CD4-positive, alpha-beta T cell treated with Interleukin-17A for 4 hours (primary cell): ENCODE results near the gene HSD17B8.

ENCODE experiments used
- DNase-seq: peaks from one replicate; pipeline ENCODE4 v3.0.0-alpha.2; 2020; ENCODE audit warnings: mixed read lengths

Gene HSD17B8

GRCh38 chr6:33192671-33193602, 11.5 kb upstream of the HSD17B8 start:
- DNase-seq: peak; percentile 59

- no peak for DNase-seq
These were observed 10.8 kb upstream of the HSD17B8 start for GRCh38 chr6:33193619-33194018.

- DNase-seq: no peak
These were observed 9.9 kb upstream of the HSD17B8 start for GRCh38 chr6:33194431-33194979.

- no peak for DNase-seq
These were observed 8.9 kb upstream of the HSD17B8 start for GRCh38 chr6:33195304-33196165.

GRCh38 chr6:33197431-33198048, 6.9 kb upstream of the HSD17B8 start:
- peak; percentile 28 for DNase-seq

- DNase-seq: no peak
These were observed 6.1 kb upstream of the HSD17B8 start for GRCh38 chr6:33198159-33198852.

- no peak for DNase-seq
These were observed 5.5 kb upstream of the HSD17B8 start for GRCh38 chr6:33198853-33199436.

DNA sequence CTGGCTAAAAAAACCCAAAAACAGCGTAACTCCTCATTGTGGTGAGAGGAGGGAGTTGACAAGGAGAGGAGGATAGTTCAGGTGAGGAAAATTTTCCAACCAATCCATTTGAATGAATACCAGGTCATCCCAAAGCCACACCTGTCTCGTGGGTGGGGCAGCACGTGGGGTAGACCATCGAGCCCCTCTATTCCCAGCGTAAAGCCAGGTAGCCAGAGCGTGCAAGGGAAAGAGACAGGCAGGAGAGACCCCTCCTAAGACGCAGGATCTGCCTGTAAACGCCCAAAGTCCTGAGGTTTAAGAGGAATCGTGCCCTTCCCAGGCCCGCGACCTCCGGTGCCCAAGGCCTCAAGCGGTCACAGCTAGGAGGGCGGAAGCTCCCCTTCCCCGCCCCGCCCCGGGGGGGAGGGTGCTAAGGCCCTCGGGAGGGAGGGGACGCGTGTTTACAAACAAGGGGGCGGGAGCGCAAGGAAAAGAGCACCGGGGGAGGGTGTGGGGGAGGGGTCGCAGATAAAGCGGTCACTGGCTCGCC, 4.7 kb upstream of the HSD17B8 start:
- peak; percentile 74 for DNase-seq

- peak; percentile 99 for DNase-seq
These were observed 4.0 kb upstream of the HSD17B8 start, which contains the start of the genes RXRB and SLC39A7 for GRCh38 chr6:33200219-33201146. TSS of gene RXRB (minus strand) at chr6:33200665. CDS start at chr6:33200476, 189 bp downstream. TSS of gene SLC39A7 (plus strand) at chr6:33200867. CDS start at chr6:33201246, 379 bp downstream.

DNA sequence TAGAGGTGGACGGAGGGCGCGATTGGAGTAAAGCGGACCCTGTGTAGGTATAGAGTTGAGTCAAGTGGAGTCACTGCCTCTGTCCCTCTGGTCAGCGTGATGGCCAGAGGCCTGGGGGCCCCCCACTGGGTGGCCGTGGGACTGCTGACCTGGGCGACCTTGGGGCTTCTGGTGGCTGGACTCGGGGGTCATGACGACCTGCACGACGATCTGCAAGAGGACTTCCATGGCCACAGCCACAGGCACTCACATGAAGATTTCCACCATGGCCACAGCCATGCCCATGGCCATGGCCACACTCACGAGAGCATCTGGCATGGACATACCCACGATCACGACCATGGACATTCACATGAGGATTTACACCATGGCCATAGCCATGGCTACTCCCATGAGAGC, 3.3 kb upstream of the HSD17B8 start:
- DNase-seq: no peak

DNA sequence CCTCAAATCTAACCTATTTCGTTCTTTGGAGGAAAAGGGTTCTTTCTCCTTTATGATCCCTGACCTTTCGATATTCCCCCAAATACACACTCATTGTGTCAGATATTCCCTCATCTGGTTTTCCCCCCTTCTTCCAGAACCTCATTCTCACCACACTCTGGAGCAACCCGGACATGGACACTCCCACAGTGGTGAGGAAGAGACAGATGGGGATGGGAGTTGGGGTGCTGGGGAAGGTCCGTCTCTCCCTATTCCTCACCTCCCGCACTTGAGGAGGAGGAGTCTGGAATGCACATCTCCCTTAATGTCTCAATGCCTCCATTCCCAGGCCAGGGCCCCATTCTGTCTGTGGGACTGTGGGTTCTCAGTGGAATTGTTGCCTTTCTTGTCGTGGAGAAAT, 2.5 kb upstream of the HSD17B8 start:
- DNase-seq: no peak

DNA sequence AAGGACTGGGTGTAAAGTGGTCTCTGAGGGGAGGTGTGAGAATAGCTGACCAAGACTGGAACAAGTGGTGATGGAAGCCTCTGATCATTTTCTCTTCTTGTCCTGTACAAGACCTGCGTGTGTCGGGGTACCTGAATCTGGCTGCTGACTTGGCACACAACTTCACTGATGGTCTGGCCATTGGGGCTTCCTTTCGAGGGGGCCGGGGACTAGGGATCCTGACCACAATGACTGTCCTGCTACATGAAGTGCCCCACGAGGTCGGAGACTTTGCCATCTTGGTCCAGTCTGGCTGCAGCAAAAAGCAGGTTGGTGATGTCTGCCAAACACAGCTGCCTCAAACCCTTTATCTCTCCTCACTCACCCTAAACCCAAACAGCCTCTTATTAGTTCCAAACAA, 1.7 kb upstream of the HSD17B8 start:
- DNase-seq: no peak

GRCh38 chr6:33203443-33204164, 851 bp upstream of the HSD17B8 start:
- no peak for DNase-seq

GRCh38 chr6:33204165-33204414, 365 bp upstream of the HSD17B8 start:
- no peak for DNase-seq

- DNase-seq: no peak
These were observed 954 bp downstream of the HSD17B8 start for GRCh38 chr6:33205191-33206026.

DNA sequence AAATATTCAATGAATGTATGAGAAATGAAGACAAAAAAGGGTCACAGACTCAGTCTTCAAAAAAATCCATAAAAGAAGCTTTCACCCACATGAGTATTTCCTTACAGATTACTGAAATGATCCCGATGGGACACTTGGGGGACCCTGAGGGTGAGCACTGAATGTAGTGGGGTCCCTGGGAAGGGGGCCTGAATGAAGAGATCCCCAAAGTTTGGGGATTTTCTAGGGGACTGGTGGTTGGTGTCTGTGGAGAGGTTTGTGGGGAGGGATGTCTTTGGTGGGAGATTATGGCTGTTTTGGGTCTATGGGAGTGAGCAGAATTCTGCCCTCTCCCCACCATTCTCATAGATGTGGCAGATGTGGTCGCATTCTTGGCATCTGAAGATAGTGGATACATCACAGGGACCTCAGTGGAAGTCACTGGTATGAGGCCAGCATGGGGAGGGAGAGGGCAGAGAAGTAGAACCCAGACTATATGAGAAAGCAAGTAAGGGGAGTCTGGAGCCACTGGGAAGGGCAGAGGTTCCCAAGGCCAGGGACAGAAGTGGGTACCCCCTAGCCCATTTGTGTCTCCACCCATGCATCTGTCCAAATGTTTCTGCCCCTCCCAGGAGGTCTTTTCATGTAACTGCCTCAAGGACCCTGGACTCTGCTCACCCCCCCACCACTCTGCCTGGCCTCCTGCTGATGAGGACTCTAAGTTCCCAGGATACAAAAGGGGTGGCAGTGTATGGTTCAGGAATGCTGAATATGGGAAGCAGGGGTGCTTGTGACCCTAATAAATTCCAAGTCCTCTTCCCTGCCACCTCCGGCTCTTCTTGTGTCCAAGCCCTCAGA, 1.8 kb downstream of the HSD17B8 start:
- DNase-seq: no peak

DNA sequence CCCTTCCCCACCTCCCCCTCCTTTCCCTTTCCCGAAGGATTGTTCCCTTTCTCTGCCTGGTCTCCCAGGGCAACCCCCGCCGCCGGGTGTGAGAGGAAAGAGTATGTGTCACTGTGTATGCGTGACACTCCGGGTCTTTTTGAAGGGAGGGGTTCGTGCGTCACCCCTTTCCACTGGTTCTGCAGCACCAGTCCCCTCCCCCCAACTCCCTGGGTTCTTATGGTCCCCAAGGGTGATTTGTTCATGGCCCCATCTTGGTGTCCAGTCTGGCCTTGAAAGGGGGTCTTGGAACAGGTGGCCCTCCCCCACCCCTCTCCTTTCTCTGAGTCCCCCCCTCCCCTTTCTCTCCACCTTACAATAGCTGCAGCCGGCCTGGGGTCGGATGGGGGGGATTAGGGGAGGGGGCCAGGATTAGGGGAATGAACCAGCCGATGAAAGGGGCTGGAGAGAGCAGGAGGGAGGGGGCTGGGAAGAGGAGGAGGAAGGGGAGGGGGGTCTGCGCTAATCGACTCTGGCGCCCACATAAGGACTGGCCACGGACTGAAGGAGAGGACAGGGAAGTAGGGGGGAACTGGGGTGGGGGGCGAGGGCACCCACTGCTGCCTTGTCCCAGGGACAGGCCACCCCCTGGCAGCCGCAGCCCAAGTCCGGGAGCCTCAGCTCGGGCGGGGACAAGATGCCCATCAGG, 2.6 kb downstream of the HSD17B8 start:
- DNase-seq: no peak
